NCI-H146 treated with DMSO at 0.1 percent for 48 hours (cell line): ENCODE measurements around the gene DNAJC3.
"Not testable (repeated sequence)": the region's sequence is repeated elsewhere in the genome, so short reads cannot be mapped to it uniquely, and the experiment has no call there.

Source experiments
- DNase-seq: peaks from one replicate; lab custom pipeline; 2025; ENCODE audit not compliant: unreplicated experiment; lab: John Stamatoyannopoulos, UW

The DNAJC3 gene

DNA sequence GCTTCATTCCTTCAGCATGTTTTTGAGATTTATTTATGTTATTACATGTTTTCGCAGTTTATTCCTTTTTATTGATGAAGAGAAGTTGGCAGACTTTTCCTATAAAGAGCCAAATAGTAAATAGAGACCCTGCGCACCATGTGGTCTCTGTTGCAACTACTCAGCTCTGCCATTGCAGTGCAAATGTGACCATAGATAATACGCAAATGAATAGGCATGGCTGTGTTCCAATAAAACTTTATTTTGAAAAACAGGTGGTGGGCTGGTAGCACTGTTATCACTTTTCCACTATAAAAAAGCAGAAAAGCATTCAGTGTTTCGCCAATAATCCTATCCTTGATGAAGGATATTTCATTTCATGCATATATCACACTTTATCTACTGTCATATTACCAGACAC is 95.0 kb downstream of the DNAJC3 start:
- DNase-seq = no peak

DNA sequence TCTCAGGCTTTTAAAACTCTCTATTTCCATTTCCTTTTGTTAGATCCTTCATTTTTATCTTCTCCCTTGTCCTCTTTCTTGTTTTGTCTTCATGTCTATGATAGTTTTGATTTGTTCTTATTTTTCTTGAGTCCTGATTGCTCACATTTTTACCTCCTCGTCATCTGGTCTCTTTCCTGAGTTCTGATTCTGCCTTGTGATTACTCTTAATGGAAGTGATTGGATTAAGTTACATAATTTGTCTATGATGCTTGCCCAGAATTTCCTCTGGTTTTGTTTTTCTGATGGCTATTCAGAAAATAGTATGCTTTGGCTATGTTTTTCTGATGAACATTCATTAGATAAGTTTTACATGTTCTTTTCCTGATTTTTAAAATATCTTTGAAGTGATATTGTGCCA is 102.6 kb downstream of the DNAJC3 start:
- DNase-seq = no peak

DNA sequence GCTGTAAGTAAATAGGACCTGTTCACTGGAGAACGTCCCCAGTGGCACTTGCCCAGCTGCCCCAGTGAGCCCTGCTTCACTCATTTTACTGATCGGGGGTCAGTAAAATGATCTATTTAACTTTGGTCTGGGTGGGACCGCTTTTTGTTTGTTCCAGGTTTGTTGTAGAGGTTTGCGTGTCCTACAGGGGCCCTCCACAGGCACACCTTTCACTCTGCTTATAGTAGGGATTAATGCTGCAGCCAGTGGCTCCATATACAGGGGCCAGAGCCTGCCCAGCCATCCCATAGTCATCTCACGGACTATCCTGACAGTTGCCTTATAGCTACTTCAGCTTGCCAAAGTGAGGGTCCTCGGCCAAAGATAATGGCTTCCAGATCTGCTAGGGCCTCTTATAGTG is 104.1 kb downstream of the DNAJC3 start:
- no peak for DNase-seq

DNA sequence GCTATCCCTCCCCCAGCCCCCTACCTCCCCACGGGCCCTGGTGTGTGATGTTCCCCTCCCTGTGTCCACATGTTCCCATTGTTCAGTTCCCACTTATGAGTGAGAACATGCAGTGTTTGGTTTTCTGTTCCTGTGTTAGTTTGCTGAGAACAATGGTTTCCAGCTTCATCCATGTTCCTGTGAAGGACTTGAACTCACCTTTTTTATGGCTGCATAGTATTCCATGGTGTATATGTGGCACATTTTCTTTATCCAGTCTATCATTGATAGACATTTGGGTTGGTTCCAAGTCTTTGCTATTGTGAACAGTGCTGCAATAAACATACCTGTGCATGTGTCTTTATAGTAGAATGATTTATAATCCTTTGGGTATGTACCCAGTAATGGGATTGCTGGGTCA is 105.0 kb downstream of the DNAJC3 start:
- DNase-seq = not testable (repeated sequence)

DNA sequence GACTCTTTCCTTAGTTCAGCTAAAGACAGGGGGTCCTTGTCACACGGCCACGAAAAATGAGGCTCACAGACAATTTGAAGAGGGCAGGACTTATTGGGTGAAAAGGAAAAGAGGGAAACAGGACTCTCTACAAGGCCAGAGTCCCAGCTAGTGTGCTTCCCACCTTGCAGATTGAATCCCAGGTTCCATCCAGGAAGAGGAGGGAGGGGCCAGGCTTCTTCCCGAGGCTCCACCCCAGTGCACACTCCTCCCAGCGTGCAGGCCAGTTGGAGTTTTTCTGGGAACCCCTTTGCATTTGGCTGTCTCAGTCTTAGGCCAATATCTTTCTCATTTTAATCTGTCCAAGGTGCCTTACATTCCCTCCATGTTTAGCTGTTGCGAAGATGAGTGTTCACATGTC is 106.8 kb downstream of the DNAJC3 start:
- DNase-seq = no peak

DNA sequence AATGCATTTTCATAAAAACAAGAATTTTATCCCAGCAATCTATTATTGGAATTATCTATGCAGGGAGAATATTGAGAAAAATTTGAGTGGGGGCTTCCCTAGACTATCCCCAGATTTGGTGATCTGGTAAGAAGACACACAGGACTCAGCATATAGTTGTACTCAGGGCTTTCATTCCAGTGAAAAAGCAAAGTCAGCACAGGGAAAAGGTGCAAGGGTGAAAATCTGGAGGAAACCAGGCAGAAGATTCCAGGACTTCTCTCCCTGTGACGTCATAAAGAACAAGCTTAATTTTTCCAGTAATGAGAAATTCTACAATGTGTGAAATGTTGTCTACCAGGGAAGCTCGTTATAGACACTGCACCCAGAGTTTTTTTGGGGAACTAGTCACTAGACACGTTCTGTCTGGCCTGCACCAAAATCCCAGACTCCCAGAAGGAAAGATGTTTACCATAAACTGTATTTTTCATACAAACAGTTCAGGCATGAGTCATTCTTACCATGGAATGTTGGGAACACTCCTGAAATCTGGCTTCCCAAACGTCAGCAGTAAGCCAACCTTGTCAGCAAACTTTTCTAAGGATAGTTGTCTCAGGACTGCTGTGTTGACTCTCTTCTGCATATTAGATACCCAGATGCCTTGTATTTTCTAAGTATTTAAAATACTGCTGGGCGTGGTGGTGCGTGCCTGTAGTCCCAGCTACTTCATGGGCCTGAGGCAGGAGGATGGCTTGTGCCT is 107.4 kb downstream of the DNAJC3 start:
- DNase-seq = no peak

DNA sequence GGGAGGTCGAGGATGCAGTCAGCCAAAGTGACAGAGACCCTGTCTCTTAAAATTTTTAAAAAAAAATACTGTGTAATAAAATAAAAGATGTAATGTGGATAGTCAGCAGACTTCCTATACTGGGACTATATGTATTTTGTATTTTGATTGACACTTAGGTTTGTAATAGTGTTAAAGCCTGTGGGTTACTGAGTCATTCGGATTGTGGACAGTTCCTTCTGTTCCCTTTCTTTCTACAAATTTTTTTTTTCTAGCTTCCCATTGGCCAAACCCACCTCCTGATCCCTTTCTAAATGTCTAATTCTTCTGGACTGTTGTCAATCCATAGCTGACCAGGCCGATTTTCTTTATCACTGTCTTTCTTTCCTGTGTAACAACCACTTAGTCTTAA is 108.0 kb downstream of the DNAJC3 start:
- DNase-seq = no peak

DNA sequence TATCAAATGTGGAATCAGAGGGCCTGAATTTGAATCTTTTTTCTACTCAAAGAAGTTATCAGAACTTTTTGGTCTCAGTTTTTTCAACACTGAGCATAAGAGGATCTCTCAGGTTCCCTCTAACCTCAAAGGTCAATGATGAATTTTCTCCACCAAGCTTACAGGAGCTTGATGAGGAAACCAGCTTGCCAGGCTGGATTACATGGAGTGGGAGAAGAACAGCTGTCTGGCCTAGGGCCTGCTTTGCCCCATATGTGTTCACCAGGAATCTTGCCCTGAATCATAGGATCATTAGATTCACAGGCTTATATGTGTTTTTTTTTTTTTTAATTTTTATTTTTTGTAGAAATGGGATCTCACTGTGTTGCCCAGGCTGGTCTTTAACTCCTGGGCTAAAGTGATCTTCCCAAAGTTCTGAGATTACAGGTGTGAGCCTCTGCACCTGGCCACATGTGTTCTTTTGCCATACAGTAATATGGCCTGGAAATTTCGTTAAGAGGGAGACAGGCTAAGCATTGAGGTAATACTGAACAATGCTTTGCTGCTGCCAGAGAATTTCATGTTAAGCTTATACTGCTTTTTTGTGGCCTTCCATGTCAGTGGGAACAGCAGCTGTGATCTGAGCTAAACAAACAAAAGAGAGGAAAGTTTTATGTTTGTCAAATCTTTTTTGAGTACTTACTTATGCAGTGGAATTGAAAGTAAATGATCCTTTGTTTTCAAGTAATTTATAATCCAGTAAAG is 110.6 kb downstream of the DNAJC3 start:
- DNase-seq = no peak

DNA sequence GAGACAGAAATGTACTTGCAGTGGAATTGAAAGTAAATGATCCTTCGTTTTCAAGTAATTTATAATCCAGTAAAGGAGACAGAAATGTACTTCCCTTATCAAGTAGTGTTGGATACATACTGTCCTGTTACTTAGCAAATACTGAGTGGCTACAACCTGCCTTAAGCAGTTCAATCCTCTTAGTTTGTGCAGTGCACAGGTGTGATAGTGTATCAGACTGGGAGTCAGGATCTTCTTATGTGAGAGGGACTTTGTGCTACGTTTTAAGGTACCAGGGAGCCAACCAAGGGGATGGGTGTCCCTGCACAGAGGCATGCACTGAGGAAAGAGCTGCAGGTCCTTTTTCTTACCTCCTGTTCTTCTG is 111.1 kb downstream of the DNAJC3 start:
- DNase-seq = no peak

DNA sequence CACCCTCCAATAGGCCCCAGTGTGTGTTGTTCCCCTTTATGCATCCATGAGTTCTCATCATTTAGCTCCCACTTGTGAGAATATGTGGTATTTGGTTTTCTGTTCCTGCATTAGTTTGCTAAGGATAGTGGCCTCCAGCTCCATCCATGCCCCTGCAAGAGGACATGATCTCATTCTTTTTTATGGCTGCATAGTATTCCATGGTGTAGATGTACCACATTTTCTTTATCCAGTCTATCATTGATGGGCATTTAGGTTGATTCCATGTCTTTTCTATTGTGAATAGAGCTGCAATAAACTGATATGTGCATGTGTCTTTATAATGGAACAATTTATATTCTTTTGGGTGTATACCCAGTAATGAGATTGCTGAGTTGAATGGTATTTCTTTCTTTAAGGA is 112.4 kb downstream of the DNAJC3 start:
- DNase-seq = not testable (repeated sequence)

DNA sequence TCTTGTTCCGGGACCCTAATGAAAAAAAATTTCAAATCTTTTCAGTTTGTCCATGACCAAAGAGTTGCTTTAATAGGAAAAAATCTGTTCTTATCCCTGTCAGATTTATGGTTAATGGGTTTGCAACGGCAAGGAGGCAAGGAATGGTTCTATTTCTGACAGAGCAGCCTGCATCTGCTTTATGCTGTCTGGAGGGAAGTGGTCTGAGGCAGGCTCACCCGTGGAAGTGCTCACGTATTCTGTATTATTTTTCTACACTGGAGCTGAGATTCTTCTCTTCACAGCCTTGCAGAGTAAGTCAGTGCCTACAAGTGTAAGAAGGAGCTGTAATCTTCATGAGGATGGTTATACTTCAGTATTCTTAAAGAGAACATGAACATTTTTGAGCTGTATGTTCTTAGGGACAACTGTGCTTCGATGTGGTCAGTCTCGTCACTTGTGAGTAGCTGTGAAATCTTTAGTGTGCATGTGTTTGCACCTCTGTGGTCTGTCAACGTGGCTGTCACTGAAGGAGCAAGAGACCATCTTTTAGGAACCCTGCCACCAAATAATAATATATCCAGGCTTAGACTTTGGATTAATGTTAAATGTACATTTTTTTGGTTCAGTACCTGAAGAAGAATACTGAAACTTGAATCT is 114.3 kb downstream of the DNAJC3 start:
- DNase-seq = no peak

DNA sequence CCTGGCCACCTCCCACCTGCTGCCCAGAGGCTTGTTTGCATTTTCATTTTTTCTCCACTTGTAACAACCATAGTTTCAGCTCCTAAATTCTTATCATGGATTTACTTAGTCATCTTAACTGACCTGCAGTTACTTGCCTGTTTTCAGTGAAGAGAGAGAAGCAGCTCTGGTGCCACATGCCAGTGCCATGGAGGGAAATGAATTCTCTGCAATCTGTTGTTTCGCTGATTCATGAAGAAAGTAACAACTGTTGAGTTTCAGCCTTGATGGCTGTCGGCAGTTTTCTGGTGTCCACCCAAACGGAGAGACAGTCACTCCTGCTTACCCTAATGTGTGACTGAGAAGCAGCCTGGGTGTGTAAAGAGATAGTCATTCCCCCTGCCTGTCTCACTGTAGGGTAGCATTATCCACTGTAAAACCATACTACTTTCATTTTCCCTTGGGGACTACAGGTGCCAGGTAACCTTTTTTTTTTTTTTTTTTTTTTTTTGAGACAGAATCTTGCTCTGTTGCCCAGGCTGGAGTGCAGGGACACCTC is 116.1 kb downstream of the DNAJC3 start:
- DNase-seq = no peak

DNA sequence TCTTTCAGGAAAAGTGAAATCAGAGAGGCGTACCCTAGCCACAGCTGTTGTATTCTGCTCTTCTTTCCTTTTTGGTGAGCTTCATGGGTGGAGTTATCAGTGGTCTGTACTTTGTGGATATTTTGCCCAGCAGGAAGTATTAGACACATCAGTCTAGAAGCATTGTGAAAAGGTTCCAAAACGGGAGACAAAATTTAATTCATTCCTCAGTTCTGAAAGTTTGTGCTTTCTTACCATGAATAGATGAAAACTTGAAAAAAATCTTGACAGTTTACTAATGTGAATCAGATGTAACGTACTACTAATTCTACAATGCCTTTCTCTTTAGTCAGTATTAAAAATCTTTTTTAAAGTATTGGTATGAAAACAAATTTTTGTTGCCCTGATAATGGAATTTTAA is 116.8 kb downstream of the DNAJC3 start:
- DNase-seq = no peak

DNA sequence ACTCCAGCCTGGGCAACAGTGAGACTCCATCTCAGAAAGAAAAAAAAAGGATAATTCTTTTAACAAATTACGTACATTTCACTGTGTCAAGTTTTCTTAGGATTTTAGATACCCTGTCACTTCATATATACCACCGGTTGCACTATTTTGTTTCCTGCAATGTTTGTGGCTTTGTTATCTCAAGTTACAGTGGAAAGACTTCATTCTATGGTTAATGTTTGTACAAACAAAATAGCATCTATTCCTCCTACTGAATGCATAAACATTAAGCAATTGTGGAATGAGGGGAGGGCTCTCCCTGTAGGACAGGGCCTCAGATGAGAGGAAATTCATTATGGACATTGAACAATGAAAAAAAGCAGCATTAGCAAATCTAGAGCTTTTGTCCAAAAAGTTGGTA is 120.1 kb downstream of the DNAJC3 start:
- no peak for DNase-seq

DNA sequence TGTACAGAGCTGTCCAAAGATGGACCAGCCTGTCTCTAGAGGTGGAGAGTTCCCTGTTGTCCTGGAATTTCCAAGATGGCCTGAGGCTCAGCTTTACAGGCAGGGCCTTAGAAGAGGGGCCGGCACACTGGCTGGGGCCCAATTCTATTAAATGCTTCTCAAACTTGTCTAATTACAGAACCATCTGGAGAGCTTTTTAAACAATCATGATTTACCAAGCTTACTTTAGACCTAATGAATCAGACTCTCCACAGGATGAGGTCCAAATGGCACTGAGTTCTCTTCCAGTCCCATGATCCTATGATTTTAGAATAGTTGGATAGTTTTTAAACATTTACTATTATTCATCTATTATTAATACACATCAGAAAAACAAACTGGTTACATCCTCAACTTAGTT is 123.5 kb downstream of the DNAJC3 start:
- no peak for DNase-seq

DNA sequence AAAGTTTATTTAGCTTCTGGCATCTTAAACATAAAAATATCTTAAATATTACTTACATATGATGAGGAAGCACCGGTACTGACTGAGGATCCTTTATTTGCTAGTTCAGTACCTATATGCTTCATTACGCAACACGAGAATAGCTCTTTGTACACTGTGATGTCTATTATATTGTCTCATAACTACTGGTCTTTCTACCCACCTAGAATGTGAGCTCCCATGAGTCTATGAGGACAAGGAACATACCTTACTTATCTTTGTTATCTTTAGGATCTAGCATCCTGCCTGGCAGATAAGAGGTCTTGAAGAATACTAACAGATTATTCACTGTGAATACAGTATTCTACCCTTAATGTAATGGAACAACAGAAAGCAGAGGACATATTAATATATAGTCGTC is 124.9 kb downstream of the DNAJC3 start:
- no peak for DNase-seq

DNA sequence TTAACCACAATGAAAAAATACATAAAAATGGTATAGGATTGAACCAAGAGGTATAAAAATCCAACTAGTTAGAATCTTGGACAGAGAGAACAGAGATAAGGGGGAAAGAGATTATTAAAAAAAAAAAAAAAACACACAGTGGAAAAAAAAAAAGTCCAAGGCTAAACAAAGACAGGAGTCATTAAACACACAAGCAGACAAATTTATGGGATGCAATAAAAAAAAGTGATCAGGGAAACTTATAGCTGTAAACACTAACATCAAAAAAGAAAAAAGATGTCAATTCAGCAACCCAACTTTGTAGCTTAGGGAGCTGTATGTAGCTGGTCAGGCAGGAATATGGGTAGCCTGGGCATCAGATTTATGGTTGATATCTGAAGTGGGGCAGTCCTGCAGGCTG is 129.0 kb downstream of the DNAJC3 start:
- DNase-seq = no peak

DNA sequence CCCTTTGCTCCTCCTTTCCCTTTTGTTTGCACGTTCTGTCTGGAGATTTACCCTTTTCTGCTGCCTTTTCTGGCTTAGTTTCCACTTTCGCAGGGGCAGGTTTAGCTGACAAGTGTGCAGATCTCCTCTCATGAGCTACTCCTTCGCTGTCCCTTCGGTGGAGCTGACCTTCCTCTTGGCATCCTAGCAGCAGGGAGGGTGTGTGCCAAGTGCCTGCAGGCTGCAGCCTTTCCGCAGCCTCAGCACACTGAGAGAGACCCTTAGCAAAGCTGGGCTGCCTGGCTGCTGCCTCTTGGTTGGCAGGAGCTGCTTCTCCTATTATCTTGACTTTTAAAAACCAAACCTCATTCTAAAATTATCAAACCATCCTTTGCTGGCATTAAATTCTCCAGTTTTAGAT is 132.5 kb downstream of the DNAJC3 start:
- no peak for DNase-seq

DNA sequence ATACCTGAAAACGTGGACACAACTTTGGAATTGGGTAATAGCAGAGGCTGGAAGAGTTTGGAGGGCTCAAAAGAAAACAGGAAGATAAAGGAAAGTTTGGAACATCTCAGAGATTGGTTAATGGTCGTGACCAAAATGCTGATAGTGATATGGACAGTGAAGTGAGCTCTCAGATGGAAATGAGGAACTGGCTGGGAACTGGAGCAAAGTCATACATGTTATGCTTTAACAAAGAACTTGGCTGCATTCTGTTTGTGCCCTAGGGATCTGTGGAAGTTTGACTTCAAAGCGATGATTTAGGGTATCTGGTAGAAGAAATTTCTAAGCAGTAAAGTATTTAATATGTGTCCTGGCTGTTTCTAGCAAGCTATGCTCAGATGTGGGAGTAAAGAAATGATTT is 136.2 kb downstream of the DNAJC3 start:
- DNase-seq = no peak

DNA sequence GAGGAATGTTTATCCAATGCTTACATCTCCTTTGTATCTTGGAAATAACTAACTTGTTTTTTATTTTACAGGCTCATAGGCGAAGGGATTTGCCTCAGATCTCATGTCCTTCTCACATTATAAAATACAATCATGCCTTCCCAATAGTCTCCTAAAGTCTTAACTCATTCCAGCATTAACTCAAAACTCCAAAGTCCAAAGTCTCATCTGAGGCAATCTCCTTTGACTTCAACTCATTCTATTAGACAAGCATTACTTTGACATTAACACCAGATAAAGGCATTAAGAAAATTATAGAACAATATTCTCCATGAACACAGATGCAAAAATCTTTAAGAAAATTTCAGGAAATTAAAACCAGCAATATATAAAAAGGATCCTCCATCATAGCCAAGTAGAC is 137.6 kb downstream of the DNAJC3 start:
- DNase-seq = no peak

DNA sequence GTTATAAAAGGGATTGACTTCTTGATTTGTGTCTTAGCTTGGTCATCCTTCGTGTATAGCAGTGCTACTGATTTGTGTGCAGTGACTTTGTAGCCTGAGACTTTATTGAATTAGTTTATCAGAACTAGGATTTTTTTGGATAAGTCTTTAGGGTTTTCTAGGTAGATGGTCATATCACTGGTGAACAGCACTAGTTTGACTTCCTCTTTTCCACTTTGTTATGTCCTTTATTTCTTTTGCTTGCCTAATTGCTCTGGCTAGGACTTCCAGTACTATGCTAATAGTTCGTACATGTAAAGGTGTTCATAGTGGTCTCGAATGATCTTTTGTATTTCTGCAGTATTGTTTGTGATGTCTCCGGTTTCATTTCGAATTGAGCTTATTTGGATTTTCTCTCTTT is 145.4 kb downstream of the DNAJC3 start:
- no peak for DNase-seq

DNA sequence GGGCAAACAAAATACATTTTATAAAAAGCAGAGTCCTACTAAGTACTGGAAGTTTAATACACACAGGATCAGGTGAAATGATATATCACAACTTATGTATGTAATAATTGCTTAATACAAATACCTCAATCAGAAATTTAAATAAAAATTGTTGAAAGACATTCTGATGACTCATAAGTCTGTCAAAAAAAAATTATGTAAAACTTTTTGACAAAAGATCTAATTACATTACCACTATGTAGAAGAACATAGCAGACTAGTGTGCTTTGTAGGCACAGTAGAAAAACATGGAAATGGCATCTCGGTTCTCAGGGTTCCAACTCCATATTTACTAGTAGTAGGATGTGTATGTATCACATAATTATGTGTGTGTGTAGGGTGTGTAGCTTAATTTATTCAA is 156.2 kb downstream of the DNAJC3 start:
- no peak for DNase-seq
